GM18868 (cell line): ENCODE results near the gene MTG1.

ENCODE experiments used
- ATAC-seq: cut with Tn5 transposase; IDR thresholded peaks from one replicate; pipeline ENCODE4 v1.9.1; 2021; ENCODE audit warnings: mild to moderate bottlenecking, moderate library complexity; ENCODE audit not compliant: unreplicated experiment

MTG1 gene

GRCh38 chr10:133394064-133394663 lies at the start of gene MTG1:
MTG1 (plus strand) TSS chr10:133394157; CDS start chr10:133394221, 64 bp downstream.
- peak; percentile 63 for ATAC-seq

GRCh38 chr10:133344236-133344635 lies 49.7 kb upstream of the MTG1 start:
- ATAC-seq, result no peak

- ATAC-seq, result no peak
Observed at GRCh38 chr10:133346413-133346812, 47.5 kb upstream of the MTG1 start.

- no peak for ATAC-seq
Observed at GRCh38 chr10:133347710-133348517, 46.0 kb upstream of the MTG1 start.

- ATAC-seq, result no peak
Observed at GRCh38 chr10:133349160-133349568, 44.8 kb upstream of the MTG1 start.

GRCh38 chr10:133349577-133350011 lies 44.4 kb upstream of the MTG1 start:
- no peak for ATAC-seq

- ATAC-seq, result no peak
Observed at GRCh38 chr10:133350283-133350949, 43.5 kb upstream of the MTG1 start.

- no peak for ATAC-seq
Observed at GRCh38 chr10:133350950-133351329, 43.0 kb upstream of the MTG1 start.

GRCh38 chr10:133351408-133352318 lies 42.3 kb upstream of the MTG1 start:
- ATAC-seq, result no peak

GRCh38 chr10:133353202-133353959 lies 40.6 kb upstream of the MTG1 start:
- no peak for ATAC-seq

GRCh38 chr10:133353988-133354605 lies 39.9 kb upstream of the MTG1 start:
- no peak for ATAC-seq

GRCh38 chr10:133354672-133355240 lies 39.2 kb upstream of the MTG1 start:
- no peak for ATAC-seq

- ATAC-seq, result no peak
Observed at GRCh38 chr10:133355266-133355665, 38.7 kb upstream of the MTG1 start.

- ATAC-seq, result no peak
Observed at GRCh38 chr10:133355991-133356390, 38.0 kb upstream of the MTG1 start.

- no peak for ATAC-seq
Observed at GRCh38 chr10:133356549-133357284, 37.2 kb upstream of the MTG1 start.

GRCh38 chr10:133357285-133358161 lies 36.4 kb upstream of the MTG1 start, which contains the start of gene FUOM:
FUOM (minus strand) TSS chr10:133358019; CDS start chr10:133358007, 12 bp downstream.
- peak; percentile 79 for ATAC-seq

GRCh38 chr10:133358162-133358924 lies 35.6 kb upstream of the MTG1 start:
- no peak for ATAC-seq
